HepG2 (cell line): Measurements from ENCODE around the gene MAN1A1. TPM values are rescaled to one million over a fixed set of nuclear protein-coding genes. Genes with fewer than 3 reads are reported as not detected.

Experiments
- CCDC6 ChIP-seq: sonication (generic); formaldehyde crosslinking; IDR thresholded peaks from 2 replicates; pipeline ENCODE4 v1.8.1; 2022; ENCODE audit warnings: mild to moderate bottlenecking, missing genetic modification reagents, moderate library complexity
- EHMT2 ChIP-seq: fragments of 200-600 bp; sonication (generic); IDR thresholded peaks from 2 replicates; pipeline ENCODE4 v1.7.0; 2017; ENCODE audit warnings: antibody characterized with exemption, low read depth, low read length, borderline replicate concordance
- ELF3 ChIP-seq: IDR thresholded peaks from 2 replicates; pipeline ENCODE4 v1.6.1; 2016; ENCODE audit warnings: missing genetic modification reagents, missing compliant biosample characterization
- FOXK2 ChIP-seq: fragments of 450-650 bp; IDR thresholded peaks from 2 replicates; pipeline ENCODE4 v1.6.1; 2016
- HMG20A ChIP-seq: IDR thresholded peaks from 2 replicates; pipeline ENCODE4 v1.6.1; 2016; ENCODE audit warnings: borderline replicate concordance
- KDM4B ChIP-seq: sonication (generic); formaldehyde crosslinking; IDR thresholded peaks from 2 replicates; pipeline ENCODE4 v1.4.0; 2020; ENCODE audit warnings: missing genetic modification reagents
- MIXL1 ChIP-seq: IDR thresholded peaks from 2 replicates; pipeline ENCODE4 v1.6.1; 2016
- MLLT10 ChIP-seq: sonication (generic); formaldehyde crosslinking; IDR thresholded peaks from 2 replicates; pipeline ENCODE4 v1.4.0; 2020; ENCODE audit warnings: missing genetic modification reagents
- NFIC ChIP-seq: IDR thresholded peaks from 2 replicates; pipeline ENCODE4 v1.6.1; 2012; ENCODE audit warnings: mild to moderate bottlenecking, low read length, inconsistent platforms
- NFYC ChIP-seq: IDR thresholded peaks from 2 replicates; pipeline ENCODE4 v1.6.1; 2016; ENCODE audit warnings: missing genetic modification reagents, missing compliant biosample characterization
- SRSF9 ChIP-seq: fragments of 200-400 bp; formaldehyde crosslinking; IDR thresholded peaks from 2 replicates; pipeline ENCODE4 v1.6.1; 2018; ENCODE audit warnings: borderline replicate concordance, mild to moderate bottlenecking, low read depth, low read length; ENCODE audit not compliant: insufficient read depth, poor library complexity, severe bottlenecking
- SUZ12 ChIP-seq: fragments of 150-350 bp; IDR thresholded peaks from 2 replicates; pipeline ENCODE4 v1.6.1; 2014; ENCODE audit warnings: low read depth, low read length
- TRIM24 ChIP-seq: sonication (generic); formaldehyde crosslinking; IDR thresholded peaks from 2 replicates; pipeline ENCODE4 v1.8.0; 2022; ENCODE audit warnings: mild to moderate bottlenecking, missing genetic modification reagents
- ZNF224 ChIP-seq: sonication (generic); formaldehyde crosslinking; IDR thresholded peaks from 2 replicates; pipeline ENCODE4 v1.5.0; 2020; ENCODE audit warnings: mild to moderate bottlenecking, missing genetic modification reagents
- ZNF230 ChIP-seq: sonication (generic); formaldehyde crosslinking; IDR thresholded peaks from 2 replicates; pipeline ENCODE4 v1.4.0; 2020; ENCODE audit warnings: mild to moderate bottlenecking, missing genetic modification reagents
- ZNF543 ChIP-seq: sonication (generic); formaldehyde crosslinking; IDR thresholded peaks from 2 replicates; pipeline ENCODE4 v1.4.0; 2020; ENCODE audit warnings: mild to moderate bottlenecking, missing genetic modification reagents
- ZNF75D ChIP-seq: sonication (generic); formaldehyde crosslinking; IDR thresholded peaks from 2 replicates; pipeline ENCODE4 v1.8.1; 2023; ENCODE audit warnings: missing genetic modification reagents, mild to moderate bottlenecking, borderline replicate concordance
- ZNF775 ChIP-seq: sonication (generic); formaldehyde crosslinking; IDR thresholded peaks from 2 replicates; pipeline ENCODE4 v1.4.0; 2020; ENCODE audit warnings: missing genetic modification reagents, mild to moderate bottlenecking, moderate library complexity, borderline replicate concordance
- polyA plus RNA-seq, 8 experiments: library from polyadenylated mRNA; depleted of rRNA in 3 of 8; stranded (reverse) in 7 of 8; unstranded in 1 of 8; fragments of >200 nt; fragmentation: Illumina TruSeq in 4 of 8; extraction: Trizol in 4 of 8; gene quantifications; 2 replicates each; pipeline versions ENCODE4 v1.2.1 to v1.2.3, GENCODE V29; 2011 to 2016; ENCODE audit warnings: low read depth in 4 of 8, missing spikeins in 1 of 8, mixed read lengths in 1 of 8; ENCODE audit not compliant: insufficient read depth in 1 of 8
- total RNA-seq, 5 experiments: library from RNA; depleted of rRNA; stranded (reverse); fragments of >200 nt; fragmentation: Illumina TruSeq; extraction: Trizol; gene quantifications; 2 replicates each; pipeline ENCODE4 v1.2.3, GENCODE V29; 2016; ENCODE audit warnings: low read depth in 1 of 5
- TF ChIP-seq, protein P1 (sequence below): sonication (generic); formaldehyde crosslinking; IDR thresholded peaks from 2 replicates; pipeline ENCODE4 v1.4.0; 2020; ENCODE audit warnings: mild to moderate bottlenecking, missing genetic modification reagents
- TF ChIP-seq, protein P2 (sequence below): sonication (generic); formaldehyde crosslinking; IDR thresholded peaks from 2 replicates; pipeline ENCODE4 v1.4.0; 2020; ENCODE audit warnings: missing genetic modification reagents
- TF ChIP-seq, protein P3 (sequence below), 2 experiments: sonication (generic) in 1 of 2; formaldehyde crosslinking in 1 of 2; IDR thresholded peaks; 2 replicates each; pipeline versions ENCODE4 v1.4.0 to v1.6.1; 2016 to 2020; ENCODE audit warnings: borderline replicate concordance in 1 of 2, low read depth in 1 of 2, mild to moderate bottlenecking in 1 of 2, missing genetic modification reagents in 1 of 2
- TF ChIP-seq, protein P4 (sequence below): sonication (generic); formaldehyde crosslinking; IDR thresholded peaks from 2 replicates; pipeline ENCODE4 v1.4.0; 2020; ENCODE audit warnings: mild to moderate bottlenecking, missing genetic modification reagents

The MAN1A1 gene
- total and polyA plus RNA-seq, 2 of the 13 experiments (the other 11 are each of a cell fraction or from before 2014, with no cell fraction given): 156 to 236 TPM

DNA sequence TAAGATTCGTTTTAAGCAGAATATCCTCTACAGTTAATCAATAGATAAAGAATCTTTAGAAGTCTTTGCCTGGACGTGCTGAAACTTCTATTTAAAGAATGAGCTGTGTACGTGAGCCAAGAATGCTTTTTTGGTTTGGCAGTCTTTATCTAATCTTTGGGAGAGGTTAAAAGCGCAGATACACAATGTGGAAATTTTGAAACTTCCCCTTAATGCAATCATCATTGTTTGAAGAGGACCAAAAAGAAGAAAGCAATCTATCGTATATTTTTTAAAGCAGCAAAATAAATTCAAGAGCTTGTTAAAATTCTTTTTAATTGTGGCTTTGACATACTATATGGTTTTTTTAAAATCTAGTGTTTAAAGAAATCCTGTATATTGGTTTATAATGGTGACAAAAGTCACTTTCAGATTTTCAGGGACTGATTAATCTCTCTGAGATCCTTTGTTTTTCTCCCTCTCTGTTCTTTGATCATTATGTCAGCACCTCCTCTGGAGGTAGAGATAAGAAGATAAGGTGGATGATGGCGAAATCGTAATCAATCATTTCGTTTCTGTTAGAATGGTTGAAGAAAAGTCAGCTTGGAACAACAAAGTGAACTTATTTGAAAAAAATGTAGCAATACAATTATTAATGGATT is 179.0 kb downstream of the MAN1A1 start (continued):
- no peak for TF ChIP-seq ZNF75D (CRISPR knock-in tag)
- no peak for TF ChIP-seq SRSF9
- TF ChIP-seq ZNF775 (CRISPR knock-in tag): no peak
- TF ChIP-seq, protein P1, sequence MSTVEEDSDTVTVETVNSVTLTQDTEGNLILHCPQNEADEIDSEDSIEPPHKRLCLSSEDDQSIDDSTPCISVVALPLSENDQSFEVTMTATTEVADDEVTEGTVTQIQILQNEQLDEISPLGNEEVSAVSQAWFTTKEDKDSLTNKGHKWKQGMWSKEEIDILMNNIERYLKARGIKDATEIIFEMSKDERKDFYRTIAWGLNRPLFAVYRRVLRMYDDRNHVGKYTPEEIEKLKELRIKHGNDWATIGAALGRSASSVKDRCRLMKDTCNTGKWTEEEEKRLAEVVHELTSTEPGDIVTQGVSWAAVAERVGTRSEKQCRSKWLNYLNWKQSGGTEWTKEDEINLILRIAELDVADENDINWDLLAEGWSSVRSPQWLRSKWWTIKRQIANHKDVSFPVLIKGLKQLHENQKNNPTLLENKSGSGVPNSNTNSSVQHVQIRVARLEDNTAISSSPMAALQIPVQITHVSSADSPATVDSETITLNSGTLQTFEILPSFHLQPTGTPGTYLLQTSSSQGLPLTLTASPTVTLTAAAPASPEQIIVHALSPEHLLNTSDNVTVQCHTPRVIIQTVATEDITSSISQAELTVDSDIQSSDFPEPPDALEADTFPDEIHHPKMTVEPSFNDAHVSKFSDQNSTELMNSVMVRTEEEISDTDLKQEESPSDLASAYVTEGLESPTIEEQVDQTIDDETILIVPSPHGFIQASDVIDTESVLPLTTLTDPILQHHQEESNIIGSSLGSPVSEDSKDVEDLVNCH (CRISPR knock-in tag): no peak
- TF ChIP-seq ZNF543: no peak
- peak; percentile 90 for TF ChIP-seq HMG20A (CRISPR knock-in tag)
- no peak for TF ChIP-seq SUZ12
- no peak for TF ChIP-seq ZNF230
- no peak for TF ChIP-seq ZNF224 (CRISPR knock-in tag)
- peak; percentile 91 for TF ChIP-seq MIXL1 (CRISPR knock-in tag)
- TF ChIP-seq, protein P2, sequence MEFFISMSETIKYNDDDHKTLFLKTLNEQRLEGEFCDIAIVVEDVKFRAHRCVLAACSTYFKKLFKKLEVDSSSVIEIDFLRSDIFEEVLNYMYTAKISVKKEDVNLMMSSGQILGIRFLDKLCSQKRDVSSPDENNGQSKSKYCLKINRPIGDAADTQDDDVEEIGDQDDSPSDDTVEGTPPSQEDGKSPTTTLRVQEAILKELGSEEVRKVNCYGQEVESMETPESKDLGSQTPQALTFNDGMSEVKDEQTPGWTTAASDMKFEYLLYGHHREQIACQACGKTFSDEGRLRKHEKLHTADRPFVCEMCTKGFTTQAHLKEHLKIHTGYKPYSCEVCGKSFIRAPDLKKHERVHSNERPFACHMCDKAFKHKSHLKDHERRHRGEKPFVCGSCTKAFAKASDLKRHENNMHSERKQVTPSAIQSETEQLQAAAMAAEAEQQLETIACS (CRISPR knock-in tag): no peak
- TF ChIP-seq KDM4B (CRISPR knock-in tag): no peak
- TF ChIP-seq TRIM24 (CRISPR knock-in tag): 0 out of 2 replicates have a peak, but pooled peaks have one; percentile 49
- peak; percentile 100 for TF ChIP-seq NFIC
- TF ChIP-seq FOXK2: no peak
- TF ChIP-seq ELF3 (CRISPR knock-in tag): peak; percentile 53; the same call in 1 of the 2 replicates
- TF ChIP-seq MLLT10 (CRISPR knock-in tag): no peak
- TF ChIP-seq, protein P3, sequence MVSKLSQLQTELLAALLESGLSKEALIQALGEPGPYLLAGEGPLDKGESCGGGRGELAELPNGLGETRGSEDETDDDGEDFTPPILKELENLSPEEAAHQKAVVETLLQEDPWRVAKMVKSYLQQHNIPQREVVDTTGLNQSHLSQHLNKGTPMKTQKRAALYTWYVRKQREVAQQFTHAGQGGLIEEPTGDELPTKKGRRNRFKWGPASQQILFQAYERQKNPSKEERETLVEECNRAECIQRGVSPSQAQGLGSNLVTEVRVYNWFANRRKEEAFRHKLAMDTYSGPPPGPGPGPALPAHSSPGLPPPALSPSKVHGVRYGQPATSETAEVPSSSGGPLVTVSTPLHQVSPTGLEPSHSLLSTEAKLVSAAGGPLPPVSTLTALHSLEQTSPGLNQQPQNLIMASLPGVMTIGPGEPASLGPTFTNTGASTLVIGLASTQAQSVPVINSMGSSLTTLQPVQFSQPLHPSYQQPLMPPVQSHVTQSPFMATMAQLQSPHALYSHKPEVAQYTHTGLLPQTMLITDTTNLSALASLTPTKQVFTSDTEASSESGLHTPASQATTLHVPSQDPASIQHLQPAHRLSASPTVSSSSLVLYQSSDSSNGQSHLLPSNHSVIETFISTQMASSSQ (IDR thresholded peaks at IDR 0.05; ENCODE audit: low read depth): peak; percentile 43
- TF ChIP-seq, protein P3 (CRISPR knock-in tag; IDR thresholded peaks at IDR 0.05; ENCODE audit: borderline replicate concordance): peak; percentile 52; the same call in 1 of the 2 replicates
- TF ChIP-seq NFYC (CRISPR knock-in tag): no peak
- TF ChIP-seq CCDC6 (CRISPR knock-in tag): no peak
- TF ChIP-seq, protein P4, sequence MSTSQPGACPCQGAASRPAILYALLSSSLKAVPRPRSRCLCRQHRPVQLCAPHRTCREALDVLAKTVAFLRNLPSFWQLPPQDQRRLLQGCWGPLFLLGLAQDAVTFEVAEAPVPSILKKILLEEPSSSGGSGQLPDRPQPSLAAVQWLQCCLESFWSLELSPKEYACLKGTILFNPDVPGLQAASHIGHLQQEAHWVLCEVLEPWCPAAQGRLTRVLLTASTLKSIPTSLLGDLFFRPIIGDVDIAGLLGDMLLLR: no peak
- TF ChIP-seq EHMT2: no peak
